HepG2 (cell line): ENCODE measurements around the gene C15orf62. TPM values are rescaled to one million over a fixed set of nuclear protein-coding genes. Genes with fewer than 3 reads are reported as not detected.

Experiments
- AHR ChIP-seq: IDR thresholded peaks from 2 replicates; pipeline ENCODE4 v1.6.1; 2018; ENCODE audit warnings: missing genetic modification reagents, missing compliant biosample characterization
- DZIP1 ChIP-seq: sonication (generic); formaldehyde crosslinking; IDR thresholded peaks from 2 replicates; pipeline ENCODE4 v1.5.0; 2020; ENCODE audit warnings: mild to moderate bottlenecking, missing genetic modification reagents
- HNRNPK ChIP-seq: fragments of 200-400 bp; formaldehyde crosslinking; IDR thresholded peaks from 2 replicates; pipeline ENCODE4 v1.6.1; 2018; ENCODE audit warnings: low read length, low read depth, moderate library complexity, mild to moderate bottlenecking; ENCODE audit not compliant: poor library complexity, severe bottlenecking
- JDP2 ChIP-seq: sonication (generic); formaldehyde crosslinking; IDR thresholded peaks from 2 replicates; pipeline ENCODE4 v1.8.1; 2022; ENCODE audit warnings: missing genetic modification reagents, borderline replicate concordance
- MXD4 ChIP-seq: IDR thresholded peaks from 2 replicates; pipeline ENCODE4 v1.6.1; 2016; ENCODE audit warnings: mild to moderate bottlenecking, missing biosample characterization, missing genetic modification reagents
- PPARG ChIP-seq: conservative IDR thresholded peaks from 2 replicates; pipeline ENCODE4 v1.6.1; 2016; ENCODE audit warnings: missing biosample characterization, missing genetic modification reagents
- SALL1 ChIP-seq: sonication (generic); formaldehyde crosslinking; IDR thresholded peaks from 2 replicates; pipeline ENCODE4 v1.8.0; 2022; ENCODE audit warnings: mild to moderate bottlenecking, missing genetic modification reagents
- SKIL ChIP-seq: sonication (generic); formaldehyde crosslinking; IDR thresholded peaks from 2 replicates; pipeline ENCODE4 v1.8.0; 2022; ENCODE audit warnings: missing genetic modification reagents, mild to moderate bottlenecking, moderate library complexity, borderline replicate concordance
- ZNF224 ChIP-seq: sonication (generic); formaldehyde crosslinking; IDR thresholded peaks from 2 replicates; pipeline ENCODE4 v1.5.0; 2020; ENCODE audit warnings: mild to moderate bottlenecking, missing genetic modification reagents
- ZNF251 ChIP-seq: sonication (generic); formaldehyde crosslinking; IDR thresholded peaks from 2 replicates; pipeline ENCODE4 v1.9.0; 2021; ENCODE audit warnings: mild to moderate bottlenecking, missing genetic modification reagents
- ZNF562 ChIP-seq: sonication (generic); formaldehyde crosslinking; IDR thresholded peaks from 2 replicates; pipeline ENCODE4 v1.8.0; 2022; ENCODE audit warnings: missing genetic modification reagents, borderline replicate concordance
- ZNF670 ChIP-seq: sonication (generic); formaldehyde crosslinking; IDR thresholded peaks from 2 replicates; pipeline ENCODE4 v1.8.0; 2022; ENCODE audit warnings: mild to moderate bottlenecking, missing genetic modification reagents, borderline replicate concordance
- ZNF878 ChIP-seq: sonication (generic); formaldehyde crosslinking; IDR thresholded peaks from 2 replicates; pipeline ENCODE4 v1.8.1; 2023; ENCODE audit warnings: mild to moderate bottlenecking, missing genetic modification reagents, moderate library complexity
- polyA plus RNA-seq, 8 experiments: library from polyadenylated mRNA; depleted of rRNA in 3 of 8; stranded (reverse) in 7 of 8; unstranded in 1 of 8; fragments of >200 nt; fragmentation: Illumina TruSeq in 4 of 8; extraction: Trizol in 4 of 8; gene quantifications; 2 replicates each; pipeline versions ENCODE4 v1.2.1 to v1.2.3, GENCODE V29; 2011 to 2016; ENCODE audit warnings: low read depth in 4 of 8, missing spikeins in 1 of 8, mixed read lengths in 1 of 8; ENCODE audit not compliant: insufficient read depth in 1 of 8
- total RNA-seq, 5 experiments: library from RNA; depleted of rRNA; stranded (reverse); fragments of >200 nt; fragmentation: Illumina TruSeq; extraction: Trizol; gene quantifications; 2 replicates each; pipeline ENCODE4 v1.2.3, GENCODE V29; 2016; ENCODE audit warnings: low read depth in 1 of 5
- TF ChIP-seq, protein P1 (sequence below): IDR thresholded peaks from 2 replicates; pipeline ENCODE4 v1.6.1; 2016; ENCODE audit warnings: mild to moderate bottlenecking, missing biosample characterization, missing genetic modification reagents
- TF ChIP-seq, protein P2 (sequence below): IDR thresholded peaks from 2 replicates; pipeline ENCODE4 v1.6.1; 2016; ENCODE audit warnings: mild to moderate bottlenecking
- TF ChIP-seq, protein P3 (sequence below): sonication (generic); formaldehyde crosslinking; IDR thresholded peaks from 2 replicates; pipeline ENCODE4 v1.9.0; 2021; ENCODE audit warnings: missing genetic modification reagents, borderline replicate concordance
- TF ChIP-seq, protein P4 (sequence below): sonication (generic); formaldehyde crosslinking; IDR thresholded peaks from 2 replicates; pipeline ENCODE4 v1.4.0; 2020; ENCODE audit warnings: missing genetic modification reagents

C15orf62 gene
- total and polyA plus RNA-seq, 2 of the 13 experiments (the other 11 are each of a cell fraction or from before 2014, with no cell fraction given): 0.51 to 1.1 TPM

DNA sequence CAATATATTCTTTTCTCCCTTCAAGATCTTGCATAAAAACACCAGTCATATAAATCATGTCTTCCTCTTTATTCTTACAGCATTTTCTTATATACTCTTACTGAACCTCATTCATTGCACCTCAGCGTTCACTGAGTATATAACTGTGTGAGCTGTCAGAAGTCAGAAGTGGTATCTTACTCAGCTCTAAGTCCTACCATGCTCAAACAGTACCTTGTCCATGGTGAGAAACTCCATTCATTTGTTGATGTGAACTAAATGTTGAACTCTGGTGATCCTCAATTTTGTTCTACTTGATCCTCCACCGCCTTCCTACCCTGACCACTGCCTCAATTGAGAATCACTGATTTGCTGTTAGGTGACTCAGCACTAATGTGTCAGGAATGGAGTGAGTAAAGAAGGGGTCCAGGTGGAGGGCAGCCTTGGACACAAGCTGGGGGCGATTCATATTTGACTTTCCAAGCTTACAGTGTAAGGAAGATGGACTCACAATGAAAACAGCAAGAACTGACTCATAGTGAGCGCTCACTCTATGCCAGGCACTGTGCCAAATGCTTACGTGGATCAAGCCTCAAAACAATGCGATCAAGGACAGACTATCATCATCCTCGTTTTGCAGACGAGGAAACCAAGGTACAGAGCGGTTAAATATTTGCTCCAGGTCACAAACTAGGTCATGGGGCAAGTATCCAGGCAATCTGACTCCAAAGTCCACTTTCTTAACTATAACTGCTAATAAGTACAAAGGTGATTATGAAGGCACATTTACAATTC, 23.6 kb downstream of the C15orf62 start (continued):
- no peak for TF ChIP-seq DZIP1 (CRISPR knock-in tag)
- TF ChIP-seq, protein P1, sequence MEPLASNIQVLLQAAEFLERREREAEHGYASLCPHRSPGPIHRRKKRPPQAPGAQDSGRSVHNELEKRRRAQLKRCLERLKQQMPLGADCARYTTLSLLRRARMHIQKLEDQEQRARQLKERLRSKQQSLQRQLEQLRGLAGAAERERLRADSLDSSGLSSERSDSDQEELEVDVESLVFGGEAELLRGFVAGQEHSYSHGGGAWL (CRISPR knock-in tag): no peak
- peak; percentile 99 for TF ChIP-seq PPARG
- TF ChIP-seq MXD4: no peak
- no peak for TF ChIP-seq ZNF251 (CRISPR knock-in tag)
- TF ChIP-seq, protein P2, sequence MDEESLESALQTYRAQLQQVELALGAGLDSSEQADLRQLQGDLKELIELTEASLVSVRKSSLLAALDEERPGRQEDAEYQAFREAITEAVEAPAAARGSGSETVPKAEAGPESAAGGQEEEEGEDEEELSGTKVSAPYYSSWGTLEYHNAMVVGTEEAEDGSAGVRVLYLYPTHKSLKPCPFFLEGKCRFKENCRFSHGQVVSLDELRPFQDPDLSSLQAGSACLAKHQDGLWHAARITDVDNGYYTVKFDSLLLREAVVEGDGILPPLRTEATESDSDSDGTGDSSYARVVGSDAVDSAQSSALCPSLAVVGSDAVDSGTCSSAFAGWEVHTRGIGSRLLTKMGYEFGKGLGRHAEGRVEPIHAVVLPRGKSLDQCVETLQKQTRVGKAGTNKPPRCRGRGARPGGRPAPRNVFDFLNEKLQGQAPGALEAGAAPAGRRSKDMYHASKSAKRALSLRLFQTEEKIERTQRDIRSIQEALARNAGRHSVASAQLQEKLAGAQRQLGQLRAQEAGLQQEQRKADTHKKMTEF (CRISPR knock-in tag): peak; percentile 77
- TF ChIP-seq ZNF878 (CRISPR knock-in tag): 0 out of 2 replicates have a peak, but pooled peaks have one; percentile 46
- TF ChIP-seq SKIL: no peak; the same call in 1 of the 2 replicates
- TF ChIP-seq JDP2 (CRISPR knock-in tag): no peak
- TF ChIP-seq SALL1 (CRISPR knock-in tag): peak; percentile 94
- no peak for TF ChIP-seq ZNF670 (CRISPR knock-in tag)
- TF ChIP-seq ZNF224: no peak
- TF ChIP-seq, protein P3, sequence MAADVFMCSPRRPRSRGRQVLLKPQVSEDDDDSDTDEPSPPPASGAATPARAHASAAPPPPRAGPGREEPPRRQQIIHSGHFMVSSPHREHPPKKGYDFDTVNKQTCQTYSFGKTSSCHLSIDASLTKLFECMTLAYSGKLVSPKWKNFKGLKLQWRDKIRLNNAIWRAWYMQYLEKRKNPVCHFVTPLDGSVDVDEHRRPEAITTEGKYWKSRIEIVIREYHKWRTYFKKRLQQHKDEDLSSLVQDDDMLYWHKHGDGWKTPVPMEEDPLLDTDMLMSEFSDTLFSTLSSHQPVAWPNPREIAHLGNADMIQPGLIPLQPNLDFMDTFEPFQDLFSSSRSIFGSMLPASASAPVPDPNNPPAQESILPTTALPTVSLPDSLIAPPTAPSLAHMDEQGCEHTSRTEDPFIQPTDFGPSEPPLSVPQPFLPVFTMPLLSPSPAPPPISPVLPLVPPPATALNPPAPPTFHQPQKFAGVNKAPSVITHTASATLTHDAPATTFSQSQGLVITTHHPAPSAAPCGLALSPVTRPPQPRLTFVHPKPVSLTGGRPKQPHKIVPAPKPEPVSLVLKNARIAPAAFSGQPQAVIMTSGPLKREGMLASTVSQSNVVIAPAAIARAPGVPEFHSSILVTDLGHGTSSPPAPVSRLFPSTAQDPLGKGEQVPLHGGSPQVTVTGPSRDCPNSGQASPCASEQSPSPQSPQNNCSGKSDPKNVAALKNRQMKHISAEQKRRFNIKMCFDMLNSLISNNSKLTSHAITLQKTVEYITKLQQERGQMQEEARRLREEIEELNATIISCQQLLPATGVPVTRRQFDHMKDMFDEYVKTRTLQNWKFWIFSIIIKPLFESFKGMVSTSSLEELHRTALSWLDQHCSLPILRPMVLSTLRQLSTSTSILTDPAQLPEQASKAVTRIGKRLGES (CRISPR knock-in tag): no peak
- no peak for TF ChIP-seq ZNF562
- no peak for TF ChIP-seq AHR
- TF ChIP-seq, protein P4, sequence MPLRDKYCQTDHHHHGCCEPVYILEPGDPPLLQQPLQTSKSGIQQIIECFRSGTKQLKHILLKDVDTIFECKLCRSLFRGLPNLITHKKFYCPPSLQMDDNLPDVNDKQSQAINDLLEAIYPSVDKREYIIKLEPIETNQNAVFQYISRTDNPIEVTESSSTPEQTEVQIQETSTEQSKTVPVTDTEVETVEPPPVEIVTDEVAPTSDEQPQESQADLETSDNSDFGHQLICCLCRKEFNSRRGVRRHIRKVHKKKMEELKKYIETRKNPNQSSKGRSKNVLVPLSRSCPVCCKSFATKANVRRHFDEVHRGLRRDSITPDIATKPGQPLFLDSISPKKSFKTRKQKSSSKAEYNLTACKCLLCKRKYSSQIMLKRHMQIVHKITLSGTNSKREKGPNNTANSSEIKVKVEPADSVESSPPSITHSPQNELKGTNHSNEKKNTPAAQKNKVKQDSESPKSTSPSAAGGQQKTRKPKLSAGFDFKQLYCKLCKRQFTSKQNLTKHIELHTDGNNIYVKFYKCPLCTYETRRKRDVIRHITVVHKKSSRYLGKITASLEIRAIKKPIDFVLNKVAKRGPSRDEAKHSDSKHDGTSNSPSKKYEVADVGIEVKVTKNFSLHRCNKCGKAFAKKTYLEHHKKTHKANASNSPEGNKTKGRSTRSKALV (CRISPR knock-in tag): no peak
- no peak for TF ChIP-seq HNRNPK
